Uterus (tissue), 4 donors: Measurements from ENCODE around the gene LASP1. TPM values are rescaled to one million over a fixed set of nuclear protein-coding genes. Genes with fewer than 3 reads are reported as not detected.

Experiments used
- DNase-seq, 2 donors: peaks; one replicate each; pipeline ENCODE4 v3.0.0-alpha.2; 2019 to 2020
- H3K27ac ChIP-seq, 2 donors: fragments of 200-600 bp; sonication (generic); 1 replicate in 1 of 2; 2 replicates in 1 of 2; pipeline ENCODE4 v1.5.1; 2016 to 2018
- H3K27me3 ChIP-seq, 2 donors: fragments of 200-600 bp; sonication (generic); one replicate each; pipeline ENCODE4 v1.5.1; 2018 to 2019; ENCODE audit warnings: control low read depth in 1 of 2
- H3K36me3 ChIP-seq, 2 donors: fragments of 200-600 bp; sonication (generic); one replicate each; pipeline ENCODE4 v1.5.1; 2019; ENCODE audit warnings: control low read depth in 1 of 2
- H3K4me1 ChIP-seq, 2 donors: fragments of 200-600 bp; sonication (generic); one replicate each; pipeline ENCODE4 v1.5.1; 2018 to 2019; ENCODE audit warnings: control low read depth in 1 of 2
- H3K4me3 ChIP-seq, 2 donors: fragments of 200-600 bp; sonication (generic); 1 replicate in 1 of 2; 2 replicates in 1 of 2; pipeline ENCODE4 v1.5.1; 2018 to 2019; ENCODE audit warnings: mild to moderate bottlenecking in 1 of 2
- H3K9me3 ChIP-seq, 2 donors: fragments of 200-600 bp; sonication (generic); one replicate each; pipeline ENCODE4 v1.5.1; 2019; ENCODE audit warnings: control low read depth in 1 of 2
- CTCF ChIP-seq, 4 experiments: fragments of 200-600 bp in 2 of 4; fragments of 450-650 bp in 2 of 4; sonication (generic) in 2 of 4; IDR thresholded peaks; one replicate each; pipeline ENCODE4 v1.5.1; 2016 to 2019; ENCODE audit warnings: antibody characterized with exemption in 4 of 4, mild to moderate bottlenecking in 2 of 4, moderate library complexity in 1 of 4
- POLR2A ChIP-seq, 2 donors: fragments of 450-650 bp; IDR thresholded peaks; one replicate each; pipeline ENCODE4 v1.6.1; 2016; ENCODE audit warnings: antibody characterized with exemption in 2 of 2, mild to moderate bottlenecking in 1 of 2, moderate library complexity in 1 of 2
- intact Hi-C: fragments of 100-400 bp; cut with DNase I; formaldehyde crosslinking; loops from one replicate; pipeline ENCODE4 v1.15.1; 2023; ENCODE audit warnings: low total_unique reads
- total RNA-seq, 4 donors: library from RNA; depleted of rRNA in 3 of 4; stranded (reverse); fragments of >200 nt in 3 of 4; gene quantifications; one replicate each; pipeline versions ENCODE4 v1.1.0 to v1.2.4, GENCODE V29; 2014 to 2023
- donor health status: DM: yes; HTN: yes; CAD: no.

The LASP1 gene
- total RNA-seq, 4 donors from 2014 or later, result 21.2 to 119 (median 58.2) TPM

- DNase-seq, result peak in 1 of 2 donors; percentile 14
- peaks cover 23 to 26% of the 10 kb centered on the region in 2 donors for H3K4me1 ChIP-seq
- no peak overlapping the region for H3K4me3 ChIP-seq
- no peaks in the 10 kb centered on the region for H3K36me3 ChIP-seq
- intact Hi-C loops, result no loop called here
- H3K27me3 ChIP-seq, result no peaks in the 10 kb centered on the region
- H3K9me3 ChIP-seq, result no peaks in the 10 kb centered on the region
- no peak for TF ChIP-seq CTCF (IDR thresholded peaks at IDR 0.05)
- no peak for TF ChIP-seq POLR2A (IDR thresholded peaks at IDR 0.05)
- H3K27ac ChIP-seq, result peak overlapping the region; percentile 56 to 96
These were observed 4.9 kb downstream of the LASP1 start for GRCh38 chr17:38874505-38875400.

DNA sequence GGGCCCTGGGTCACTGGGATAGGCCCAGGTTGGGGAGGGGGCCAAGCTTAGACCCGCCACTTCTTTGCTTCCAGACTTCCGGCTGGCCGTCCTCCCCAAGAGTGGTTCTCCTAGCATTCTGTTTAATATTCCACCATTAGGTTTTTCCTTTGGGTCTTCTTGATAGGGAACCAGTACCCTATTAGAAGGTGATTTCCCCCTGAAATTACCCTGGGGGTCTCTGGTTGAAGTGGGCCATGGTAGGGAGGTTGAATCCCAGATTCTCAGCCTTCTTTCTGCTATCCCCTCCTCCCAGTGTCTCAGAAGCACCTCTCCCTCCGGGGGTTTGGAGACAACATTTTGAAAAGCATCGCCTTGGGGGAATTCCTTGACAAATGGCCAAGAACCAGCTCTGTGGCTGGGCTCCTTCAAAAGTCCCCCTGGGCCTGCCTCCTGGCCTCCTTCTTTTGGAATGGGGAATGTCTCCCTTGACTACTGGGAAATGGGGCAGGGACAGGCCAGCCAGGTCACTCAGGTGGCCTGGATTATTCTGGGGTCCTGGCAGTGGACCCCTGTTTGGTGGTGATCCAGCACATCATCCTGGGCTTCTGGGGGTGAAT, 5.7 kb downstream of the LASP1 start:
- Histone ChIP-seq H3K36me3 (no peaks in the 10 kb centered on the region), H3K4me1 (peaks cover 29 to 33% of the 10 kb centered on the region in 2 donors), H3K9me3 (no peaks in the 10 kb centered on the region), H3K27me3 (no peaks in the 10 kb centered on the region), H3K4me3 (no peak overlapping the region), H3K27ac (peak overlapping the region; percentile 56 to 96)
- intact Hi-C loops, result no loop called here
- no peak for TF ChIP-seq CTCF (IDR thresholded peaks at IDR 0.05)
- TF ChIP-seq POLR2A (IDR thresholded peaks at IDR 0.05), result no peak
- DNase-seq, result no peak

- no peak for TF ChIP-seq POLR2A (IDR thresholded peaks at IDR 0.05)
- TF ChIP-seq CTCF (IDR thresholded peaks at IDR 0.05), result no peak
- intact Hi-C loops, result no loop called here
- no peaks in the 10 kb centered on the region for H3K36me3 ChIP-seq
- no peak for DNase-seq
- H3K4me1 ChIP-seq, result peaks cover 39 to 46% of the 10 kb centered on the region in 2 donors
- H3K9me3 ChIP-seq, result no peaks in the 10 kb centered on the region
- H3K27me3 ChIP-seq, result no peaks in the 10 kb centered on the region
- H3K27ac ChIP-seq, result peak overlapping the region; percentile 38 to 46
- H3K4me3 ChIP-seq, result no peak overlapping the region
These were observed 7.4 kb downstream of the LASP1 start for GRCh38 chr17:38877130-38877851.

GRCh38 chr17:38879878-38880665, 10.2 kb downstream of the LASP1 start:
- DNase-seq, result peak; percentile 54 to 62
- Histone ChIP-seq H3K9me3 (no peaks in the 10 kb centered on the region), H3K4me3 (no peak overlapping the region), H3K27ac (peak overlapping the region; percentile 65 to 75), H3K36me3 (no peaks in the 10 kb centered on the region), H3K27me3 (no peaks in the 10 kb centered on the region), H3K4me1 (peaks cover 29 to 33% of the 10 kb centered on the region in 2 donors)
- TF ChIP-seq POLR2A (IDR thresholded peaks at IDR 0.05) (no peak), CTCF (IDR thresholded peaks at IDR 0.05) (no peak)
- intact Hi-C loops, result no loop called here
